MM.1S (cell line): ENCODE measurements around the gene CCSER2.

Experiments used
- DNase-seq: peaks from one replicate; pipeline ENCODE4 v3.0.0-alpha.2; 2015
- H2AFZ ChIP-seq: fragments of 300-600 bp; sonication (generic); 2 replicates; pipeline ENCODE4 v1.6.0; 2016; ENCODE audit warnings: antibody characterized with exemption, low read length
- H3F3A ChIP-seq: fragments of 300-600 bp; sonication (generic); 2 replicates; pipeline ENCODE4 v1.6.1; 2016; ENCODE audit warnings: mild to moderate bottlenecking, antibody characterized with exemption, low read length, moderate library complexity, mixed read lengths; ENCODE audit not compliant: insufficient read depth
- H3K27ac ChIP-seq: fragments of 300-600 bp; sonication (generic); 2 replicates; pipeline ENCODE4 v1.5.1; 2016; ENCODE audit warnings: mild to moderate bottlenecking, low read length
- H3K27me3 ChIP-seq: fragments of 300-600 bp; sonication (generic); replicated peaks from 2 replicates; pipeline ENCODE4 v1.6.0; 2016; ENCODE audit warnings: low read length; ENCODE audit not compliant: insufficient read depth
- H3K36me3 ChIP-seq: fragments of 300-600 bp; sonication (generic); replicated peaks from 2 replicates; pipeline ENCODE4 v1.6.1; 2016; ENCODE audit warnings: mild to moderate bottlenecking, low read length, mixed read lengths; ENCODE audit not compliant: insufficient read depth
- H3K4me1 ChIP-seq: fragments of 300-600 bp; sonication (generic); 2 replicates; pipeline ENCODE4 v1.6.1; 2016; ENCODE audit warnings: low read length, mixed read lengths
- H3K4me2 ChIP-seq: fragments of 300-600 bp; sonication (generic); 2 replicates; pipeline ENCODE4 v1.6.0; 2016; ENCODE audit warnings: low read depth, low read length
- H3K4me3 ChIP-seq: fragments of 300-600 bp; sonication (generic); 2 replicates; pipeline ENCODE4 v1.5.1; 2016; ENCODE audit warnings: low read length, mixed read lengths
- H3K79me2 ChIP-seq: fragments of 300-600 bp; sonication (generic); 2 replicates; pipeline ENCODE4 v1.6.1; 2016; ENCODE audit warnings: mixed run types, low read length, mixed read lengths
- H3K9ac ChIP-seq: fragments of 300-600 bp; sonication (generic); 2 replicates; pipeline ENCODE4 v1.6.1; 2016; ENCODE audit warnings: low read length, mixed read lengths
- H3K9me2 ChIP-seq: fragments of 300-600 bp; sonication (generic); replicated peaks from 2 replicates; pipeline ENCODE4 v1.6.1; 2016; ENCODE audit warnings: mild to moderate bottlenecking, low read length, mixed read lengths; ENCODE audit not compliant: insufficient read depth
- H3K9me3 ChIP-seq: fragments of 300-600 bp; sonication (generic); replicated peaks from 2 replicates; pipeline ENCODE4 v1.6.1; 2016; ENCODE audit warnings: mild to moderate bottlenecking, low read length, mixed read lengths; ENCODE audit not compliant: insufficient read depth
- H4K20me1 ChIP-seq: fragments of 300-600 bp; sonication (generic); 2 replicates; pipeline ENCODE4 v1.6.1; 2016; ENCODE audit warnings: mild to moderate bottlenecking, low read length, moderate library complexity, mixed read lengths; ENCODE audit not compliant: insufficient read depth
- EZH2 ChIP-seq: fragments of 300-600 bp; sonication (generic); optimal IDR thresholded peaks from 2 replicates; pipeline ENCODE3; 2017; ENCODE audit warnings: low read depth, mild to moderate bottlenecking, antibody characterized with exemption, low read length, mixed read lengths
- EZH2phosphoT487 ChIP-seq: fragments of 300-600 bp; sonication (generic); IDR thresholded peaks from 2 replicates; pipeline ENCODE4 v1.6.1; 2018; ENCODE audit warnings: antibody characterized with exemption, low read length
- TF ChIP-seq, protein P1 (sequence below): fragments of 300-600 bp; sonication (generic); IDR thresholded peaks from 2 replicates; pipeline ENCODE4 v1.5.1; 2016; ENCODE audit warnings: antibody characterized with exemption, low read length, mixed read lengths

The CCSER2 gene

DNA sequence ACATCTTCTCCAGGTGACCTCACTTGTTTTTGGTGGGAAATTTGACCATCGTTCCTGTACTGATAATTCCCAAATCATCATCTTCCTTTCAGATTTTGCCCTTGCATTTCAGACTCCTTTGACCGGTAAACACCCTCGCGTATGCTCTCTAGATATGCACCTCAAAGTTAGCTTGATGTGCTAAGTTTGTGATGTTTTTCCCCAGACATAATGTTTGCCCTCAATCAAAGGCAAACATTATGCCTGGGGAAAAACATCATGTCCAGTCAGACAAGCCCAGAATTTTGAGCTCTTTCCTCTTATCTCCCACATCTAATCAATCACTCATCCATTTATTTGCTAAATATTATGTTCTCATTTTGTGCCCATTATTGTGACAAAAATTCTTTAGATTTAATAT lies 26.2 kb downstream of the CCSER2 start:
- no peak for DNase-seq
- Histone ChIP-seq H3K9ac (no peak overlapping the region), H3K4me2 (no peak overlapping the region), H4K20me1 (no peaks in the 10 kb centered on the region), H3K4me3 (no peak overlapping the region), H3K27me3 (no peaks in the 10 kb centered on the region), H3K4me1 (0 out of 2 replicates have a peak, but pooled peaks cover 4% of the 10 kb centered on the region), H3K9me3 (no peaks in the 10 kb centered on the region), H3K9me2 (no peaks in the 10 kb centered on the region), H3K79me2 (peaks cover 14% of the 10 kb centered on the region), H3F3A (no peaks in the 10 kb centered on the region), H2AFZ (no peak overlapping the region), H3K36me3 (no peaks in the 10 kb centered on the region), H3K27ac (no peak overlapping the region)
- TF ChIP-seq, protein P1, sequence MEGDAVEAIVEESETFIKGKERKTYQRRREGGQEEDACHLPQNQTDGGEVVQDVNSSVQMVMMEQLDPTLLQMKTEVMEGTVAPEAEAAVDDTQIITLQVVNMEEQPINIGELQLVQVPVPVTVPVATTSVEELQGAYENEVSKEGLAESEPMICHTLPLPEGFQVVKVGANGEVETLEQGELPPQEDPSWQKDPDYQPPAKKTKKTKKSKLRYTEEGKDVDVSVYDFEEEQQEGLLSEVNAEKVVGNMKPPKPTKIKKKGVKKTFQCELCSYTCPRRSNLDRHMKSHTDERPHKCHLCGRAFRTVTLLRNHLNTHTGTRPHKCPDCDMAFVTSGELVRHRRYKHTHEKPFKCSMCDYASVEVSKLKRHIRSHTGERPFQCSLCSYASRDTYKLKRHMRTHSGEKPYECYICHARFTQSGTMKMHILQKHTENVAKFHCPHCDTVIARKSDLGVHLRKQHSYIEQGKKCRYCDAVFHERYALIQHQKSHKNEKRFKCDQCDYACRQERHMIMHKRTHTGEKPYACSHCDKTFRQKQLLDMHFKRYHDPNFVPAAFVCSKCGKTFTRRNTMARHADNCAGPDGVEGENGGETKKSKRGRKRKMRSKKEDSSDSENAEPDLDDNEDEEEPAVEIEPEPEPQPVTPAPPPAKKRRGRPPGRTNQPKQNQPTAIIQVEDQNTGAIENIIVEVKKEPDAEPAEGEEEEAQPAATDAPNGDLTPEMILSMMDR = no peak
- no peak for TF ChIP-seq EZH2

DNA sequence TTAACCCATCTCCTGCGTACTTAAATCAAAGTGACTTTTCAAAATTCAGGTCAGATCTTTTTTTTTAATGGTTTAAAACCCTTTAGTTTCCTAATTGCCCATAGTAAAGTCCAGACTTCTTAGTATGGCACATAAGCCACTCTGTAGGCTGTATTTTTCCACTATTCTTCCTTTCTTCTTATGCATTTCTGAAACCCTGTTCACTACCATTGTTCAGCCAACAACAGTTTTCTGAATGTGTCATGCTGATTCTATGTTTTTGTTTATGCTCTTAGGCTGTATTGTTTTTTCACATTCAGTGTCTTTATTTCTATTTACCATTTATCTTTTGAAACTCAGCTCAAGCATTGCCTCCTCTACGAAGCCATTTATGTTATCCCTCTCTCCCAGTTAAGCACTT lies 26.7 kb downstream of the CCSER2 start:
- Histone ChIP-seq H3F3A (no peaks in the 10 kb centered on the region), H3K79me2 (peaks cover 14% of the 10 kb centered on the region), H3K9me2 (no peaks in the 10 kb centered on the region), H3K9ac (no peak overlapping the region), H3K9me3 (no peaks in the 10 kb centered on the region), H2AFZ (no peak overlapping the region), H4K20me1 (no peaks in the 10 kb centered on the region), H3K27ac (no peak overlapping the region), H3K4me3 (no peak overlapping the region), H3K4me2 (no peak overlapping the region), H3K36me3 (no peaks in the 10 kb centered on the region), H3K4me1 (0 out of 2 replicates have a peak, but pooled peaks cover 4% of the 10 kb centered on the region), H3K27me3 (no peaks in the 10 kb centered on the region)
- DNase-seq = no peak
- TF ChIP-seq EZH2 = no peak
- TF ChIP-seq EZH2phosphoT487 = no peak
- TF ChIP-seq, protein P1 = no peak

DNA sequence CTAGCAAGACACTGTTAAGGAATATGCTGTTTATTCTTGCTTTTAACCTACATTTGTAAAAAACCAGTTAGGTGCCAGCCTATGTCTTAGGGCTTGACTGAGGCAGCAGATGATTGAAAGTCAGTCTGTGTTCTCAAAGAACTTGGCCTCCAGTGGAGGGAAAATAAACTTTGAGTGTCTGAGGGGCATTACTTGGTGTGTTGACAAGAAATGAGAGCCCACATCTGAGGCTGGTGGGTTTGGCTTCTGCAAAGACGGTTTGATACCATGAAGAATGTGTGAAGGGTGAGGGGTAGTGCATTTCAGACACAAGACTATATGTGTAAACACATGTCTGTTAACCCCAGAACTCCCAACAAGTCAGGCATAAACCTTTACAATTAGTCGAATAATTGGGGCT lies 28.5 kb downstream of the CCSER2 start:
- Histone ChIP-seq H3K4me2 (no peak overlapping the region), H4K20me1 (no peaks in the 10 kb centered on the region), H3K9ac (no peak overlapping the region), H3K27ac (no peak overlapping the region), H3K79me2 (peaks cover 14% of the 10 kb centered on the region), H3K4me3 (no peak overlapping the region), H3K27me3 (no peaks in the 10 kb centered on the region), H3K9me2 (no peaks in the 10 kb centered on the region), H2AFZ (no peak overlapping the region), H3K4me1 (0 out of 2 replicates have a peak, but pooled peaks cover 4% of the 10 kb centered on the region), H3K36me3 (no peaks in the 10 kb centered on the region), H3F3A (no peaks in the 10 kb centered on the region), H3K9me3 (no peaks in the 10 kb centered on the region)
- DNase-seq = no peak
- TF ChIP-seq, protein P1 = no peak
- TF ChIP-seq EZH2 = no peak
- no peak for TF ChIP-seq EZH2phosphoT487
